Neural cell (in vitro differentiated cells): ENCODE data around the gene NOTCH3. TPM values are rescaled to one million over a fixed set of nuclear protein-coding genes. Genes with fewer than 3 reads are reported as not detected.

Source experiments
- H2AFZ ChIP-seq: fragments of 200-600, 300-800 bp; sonication (generic), shearing (Covaris generic); 2 replicates; pipeline ENCODE4 v1.6.0; 2014; ENCODE audit warnings: low read depth, mild to moderate bottlenecking, antibody characterized with exemption, low read length, moderate library complexity
- H3F3A ChIP-seq: fragments of 200-600 bp; shearing (Covaris generic); 2 replicates; pipeline ENCODE4 v1.6.1; 2016; ENCODE audit warnings: mild to moderate bottlenecking, moderate library complexity, mixed read lengths, antibody characterized with exemption, low read length; ENCODE audit not compliant: insufficient read depth, poor library complexity, severe bottlenecking
- H3K27ac ChIP-seq: fragments of 200-600, 300-800 bp; sonication (generic), shearing (Covaris generic); 2 replicates; pipeline ENCODE4 v1.5.1; 2014; ENCODE audit warnings: mild to moderate bottlenecking, low read length, moderate library complexity
- H3K27me3 ChIP-seq: fragments of 300-800, 200-600 bp; sonication (generic), shearing (Covaris generic); 2 replicates; pipeline ENCODE4 v1.6.0; 2014; ENCODE audit warnings: mild to moderate bottlenecking, low read depth, low read length, moderate library complexity; ENCODE audit not compliant: insufficient read depth
- H3K36me3 ChIP-seq: fragments of 300-800, 200-600 bp; sonication (generic), shearing (Covaris generic); 2 replicates; pipeline ENCODE4 v1.5.1; 2014; ENCODE audit warnings: mild to moderate bottlenecking, antibody characterized with exemption, low read length, moderate library complexity; ENCODE audit not compliant: insufficient read depth
- H3K4me2 ChIP-seq: fragments of 300-800, 200-600 bp; sonication (generic), shearing (Covaris generic); 2 replicates; pipeline ENCODE4 v1.6.0; 2014; ENCODE audit warnings: mild to moderate bottlenecking, low read length
- H3K4me3 ChIP-seq: fragments of 300-800, 200-600 bp; sonication (generic), shearing (Covaris generic); 2 replicates; pipeline ENCODE4 v1.5.1; 2014; ENCODE audit warnings: mild to moderate bottlenecking, low read length, moderate library complexity
- H3K79me2 ChIP-seq: fragments of 200-600 bp; shearing (Covaris generic); replicated peaks from 2 replicates; pipeline ENCODE4 v1.6.0; 2014; ENCODE audit warnings: mild to moderate bottlenecking, low read length, moderate library complexity; ENCODE audit not compliant: insufficient read depth
- H3K9ac ChIP-seq: fragments of 300-800, 200-600 bp; sonication (generic), shearing (Covaris generic); 2 replicates; pipeline ENCODE4 v1.6.1; 2016; ENCODE audit warnings: mild to moderate bottlenecking, low read length, mixed read lengths
- H3K9me2 ChIP-seq: fragments of 200-600 bp; shearing (Covaris generic); 2 replicates; pipeline ENCODE4 v1.6.1; 2016; ENCODE audit warnings: mild to moderate bottlenecking, low read length, mixed read lengths; ENCODE audit not compliant: insufficient read depth
- H3K9me3 ChIP-seq: fragments of 200-600, 300-800 bp; sonication (generic), shearing (Covaris generic); 2 replicates; pipeline ENCODE4 v1.6.1; 2016; ENCODE audit warnings: mild to moderate bottlenecking, mixed run types, low read length, moderate library complexity, mixed read lengths
- H4K20me1 ChIP-seq: fragments of 200-600 bp; shearing (Covaris generic); 2 replicates; pipeline ENCODE4 v1.6.1; 2016; ENCODE audit warnings: mild to moderate bottlenecking, mixed run types; ENCODE audit not compliant: insufficient read depth
- CTCF ChIP-seq: fragments of 450-650 bp; IDR thresholded peaks from 2 replicates; pipeline ENCODE4 v1.5.1; 2014; ENCODE audit warnings: antibody characterized with exemption, mild to moderate bottlenecking, moderate library complexity; ENCODE audit not compliant: poor library complexity, severe bottlenecking
- EP300 ChIP-seq: fragments of 450-650 bp; conservative IDR thresholded peaks from 2 replicates; pipeline ENCODE4 v1.6.1; 2014; ENCODE audit warnings: antibody characterized with exemption, mild to moderate bottlenecking, moderate library complexity; ENCODE audit not compliant: poor library complexity, severe bottlenecking
- MXI1 ChIP-seq: fragments of 450-650 bp; conservative IDR thresholded peaks from 2 replicates; pipeline ENCODE4 v1.6.1; 2014; ENCODE audit warnings: antibody characterized with exemption, mild to moderate bottlenecking; ENCODE audit not compliant: poor library complexity, severe bottlenecking
- POLR2AphosphoS5 ChIP-seq: IDR thresholded peaks from 2 replicates; pipeline ENCODE4 v1.6.1; 2012
- RAD21 ChIP-seq: fragments of 450-650 bp; conservative IDR thresholded peaks from 2 replicates; pipeline ENCODE4 v1.6.1; 2014; ENCODE audit warnings: antibody characterized with exemption, mild to moderate bottlenecking, moderate library complexity
- REST ChIP-seq: IDR thresholded peaks from 2 replicates; pipeline ENCODE4 v1.6.1; 2012; ENCODE audit warnings: borderline replicate concordance
- SMC3 ChIP-seq: fragments of 450-650 bp; conservative IDR thresholded peaks from 2 replicates; pipeline ENCODE4 v1.6.1; 2014; ENCODE audit warnings: antibody characterized with exemption, mild to moderate bottlenecking, moderate library complexity; ENCODE audit not compliant: poor library complexity
- polyA plus RNA-seq: library from polyadenylated mRNA; depleted of rRNA; stranded (reverse); fragments of >200 nt; gene quantifications from 2 replicates; pipeline ENCODE4 v1.2.3, GENCODE V29; 2014

The NOTCH3 gene
- polyA plus RNA-seq, 1 donor from 2014 or later: 0.21 TPM

DNA sequence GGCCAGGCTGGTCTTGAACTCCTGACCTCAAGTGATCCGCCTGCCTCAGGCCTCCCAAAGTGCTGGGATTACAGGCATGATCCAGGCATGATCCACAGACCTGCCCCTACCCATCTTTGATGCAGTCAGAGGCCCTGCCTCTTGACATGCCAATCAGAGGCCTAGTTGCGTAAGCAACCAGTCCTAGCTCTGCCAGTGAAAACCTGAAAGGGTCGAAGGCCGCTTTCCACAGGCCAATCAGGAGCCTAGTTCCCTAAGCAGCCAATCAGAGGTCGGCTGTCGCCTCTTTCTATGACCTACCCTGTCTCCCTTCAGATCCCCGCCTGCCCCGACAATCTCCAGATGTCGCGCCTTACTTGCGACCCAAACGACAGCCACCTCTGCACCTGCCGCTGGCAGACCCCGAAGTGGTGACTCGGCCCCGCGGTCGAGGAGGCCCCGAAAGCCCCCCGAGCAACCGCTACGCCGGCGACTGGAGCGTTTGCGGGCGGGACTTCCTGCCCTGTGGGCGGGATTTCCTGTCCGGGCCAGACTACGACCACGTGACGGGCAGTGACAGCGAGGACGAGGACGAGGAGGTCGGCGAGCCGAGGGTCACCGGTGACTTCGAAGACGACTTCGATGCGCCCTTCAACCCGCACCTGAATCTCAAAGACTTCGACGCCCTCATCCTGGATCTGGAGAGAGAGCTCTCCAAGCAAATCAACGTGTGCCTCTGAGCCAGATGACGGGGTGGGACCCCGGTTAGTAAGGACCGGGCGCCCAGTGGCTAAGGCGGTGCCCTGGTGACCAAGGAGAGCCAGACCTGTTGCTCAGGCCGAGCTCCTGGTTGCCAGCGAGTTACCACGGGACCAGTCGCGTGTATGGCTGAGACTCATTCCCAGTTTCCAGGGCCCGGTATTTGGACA lies 87.3 kb downstream of the NOTCH3 start:
- Histone ChIP-seq H3K27me3 (no peaks in the 10 kb centered on the region), H3K9ac (no peak overlapping the region), H3K27ac (no peak overlapping the region), H3K79me2 (no peaks in the 10 kb centered on the region), H3K9me2 (no peaks in the 10 kb centered on the region), H3F3A (no peaks in the 10 kb centered on the region), H3K4me2 (no peak overlapping the region), H3K4me3 (no peak overlapping the region), H3K36me3 (no peaks in the 10 kb centered on the region), H4K20me1 (no peaks in the 10 kb centered on the region), H3K9me3 (no peaks in the 10 kb centered on the region), H2AFZ (no peak overlapping the region)
- TF ChIP-seq EP300 (no peak), REST (no peak), MXI1 (no peak), POLR2AphosphoS5 (no peak)

- Histone ChIP-seq H3K4me3 (no peak overlapping the region), H3K27ac (no peak overlapping the region), H4K20me1 (no peaks in the 10 kb centered on the region), H3K9ac (no peak overlapping the region), H3K27me3 (peaks cover 7% of the 10 kb centered on the region), H3K9me2 (no peaks in the 10 kb centered on the region), H3K9me3 (no peaks in the 10 kb centered on the region), H3K36me3 (no peaks in the 10 kb centered on the region), H3F3A (no peaks in the 10 kb centered on the region), H2AFZ (no peak overlapping the region), H3K4me2 (no peak overlapping the region), H3K79me2 (no peaks in the 10 kb centered on the region)
- no peak for TF ChIP-seq CTCF
- TF ChIP-seq EP300: no peak
Measured at GRCh38 chr19:15112385-15112784, 88.4 kb downstream of the NOTCH3 start.

DNA sequence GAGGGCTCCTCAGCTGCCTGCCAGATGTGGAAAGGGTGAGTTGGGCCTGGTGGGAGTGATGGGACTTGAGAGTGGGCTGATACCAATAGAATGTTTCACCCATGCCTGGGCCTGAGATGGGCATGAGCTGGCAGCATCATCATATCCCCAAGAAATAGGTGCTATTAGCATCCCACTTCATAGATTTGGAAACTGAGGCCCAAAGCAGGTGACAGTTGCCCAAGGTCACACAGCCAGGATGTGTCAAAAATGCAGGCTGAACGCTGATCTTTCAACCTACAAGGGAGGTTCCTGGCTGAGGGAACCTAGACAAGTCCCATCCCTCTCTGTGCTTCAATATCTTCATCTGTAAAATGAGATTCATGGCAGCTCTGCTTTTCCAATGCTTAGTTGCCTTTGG lies 89.0 kb downstream of the NOTCH3 start:
- Histone ChIP-seq H3K9me2 (no peaks in the 10 kb centered on the region), H3K27ac (no peak overlapping the region), H3K9ac (no peak overlapping the region), H3K4me3 (no peak overlapping the region), H3K4me2 (no peak overlapping the region), H3K36me3 (no peaks in the 10 kb centered on the region), H4K20me1 (no peaks in the 10 kb centered on the region), H3K27me3 (peaks cover 12% of the 10 kb centered on the region), H3F3A (no peaks in the 10 kb centered on the region), H3K79me2 (no peaks in the 10 kb centered on the region), H2AFZ (no peak overlapping the region), H3K9me3 (no peaks in the 10 kb centered on the region)
- TF ChIP-seq EP300: no peak
- TF ChIP-seq RAD21: no peak
- no peak for TF ChIP-seq POLR2AphosphoS5
- no peak for TF ChIP-seq SMC3
